ENCODE data around the gene RNU6-9.

- no peak for TF ChIP-seq CTCF (IDR thresholded peaks at IDR 0.05)
- no peak for TF ChIP-seq TCF7L2 (IDR thresholded peaks at IDR 0.05; ENCODE audit: low read depth, low read length)
Observed at GRCh38 chr19:866769-867300, 26.4 kb upstream of the RNU6-9 start.
